C4-2B (cell line): ENCODE data around the gene TFPI.

ENCODE experiments used
- CTCF ChIP-seq: fragments of 450-650 bp; conservative IDR thresholded peaks from 2 replicates; pipeline ENCODE4 v1.5.1; 2017; ENCODE audit warnings: mild to moderate bottlenecking
- ZFX ChIP-seq: fragments of 450-650 bp; IDR thresholded peaks from 2 replicates; pipeline ENCODE4 v1.6.1; 2017

- TF ChIP-seq CTCF (no peak), ZFX (no peak)
Measured at GRCh38 chr2:187506416-187506815, 47.8 kb downstream of the TFPI start.
